ENCODE measurements around the gene USP6NL. TPM values are rescaled to one million over a fixed set of nuclear protein-coding genes. Genes with fewer than 3 reads are reported as not detected.

USP6NL gene
- total RNA-seq, 1 donor from 2014 or later = 20.0 TPM

GRCh38 chr10:11454160-11454559, 157.3 kb downstream of the USP6NL start:
- H3K4me3 ChIP-seq = no peak overlapping the region
- ATAC-seq = no peak

GRCh38 chr10:11451640-11452260, 159.7 kb downstream of the USP6NL start:
- no peak for ATAC-seq

More at GRCh38 chr10:11454160-11454559, 157.3 kb downstream of the USP6NL start:
- DNase-seq = no peak
- no peak overlapping the region for H3K27ac ChIP-seq
- peaks cover 3% of the 10 kb centered on the region for H3K36me3 ChIP-seq
- TF ChIP-seq CTCF (IDR thresholded peaks at IDR 0.05) = no peak
- no peaks in the 10 kb centered on the region for H3K27me3 ChIP-seq (ENCODE audit: low read depth)
- H3K9me3 ChIP-seq = no peaks in the 10 kb centered on the region
- intact Hi-C loops (cut with DNase I) = no loop called here
- no peaks in the 10 kb centered on the region for H3K4me1 ChIP-seq

GRCh38 chr10:11450427-11450826, 161.0 kb downstream of the USP6NL start:
- DNase-seq (no peak), ATAC-seq (no peak)
- TF ChIP-seq CTCF (IDR thresholded peaks at IDR 0.05) = no peak
- Histone ChIP-seq H3K36me3 (no peaks in the 10 kb centered on the region), H3K4me1 (no peaks in the 10 kb centered on the region), H3K9me3 (no peaks in the 10 kb centered on the region), H3K27me3 (ENCODE audit: low read depth) (peaks cover 15% of the 10 kb centered on the region), H3K27ac (no peak overlapping the region), H3K4me3 (no peak overlapping the region)
- intact Hi-C loops (cut with DNase I) = no loop called here

More at GRCh38 chr10:11451640-11452260, 159.7 kb downstream of the USP6NL start:
- intact Hi-C loops (cut with DNase I) = no loop called here
- TF ChIP-seq CTCF (IDR thresholded peaks at IDR 0.05) = no peak
- no peaks in the 10 kb centered on the region for H3K9me3 ChIP-seq
- DNase-seq = no peak
- peaks cover 15% of the 10 kb centered on the region for H3K27me3 ChIP-seq (ENCODE audit: low read depth)
- no peaks in the 10 kb centered on the region for H3K36me3 ChIP-seq
- H3K4me1 ChIP-seq = no peaks in the 10 kb centered on the region
- no peak overlapping the region for H3K4me3 ChIP-seq
- no peak overlapping the region for H3K27ac ChIP-seq

- Histone ChIP-seq H3K9me3 (no peaks in the 10 kb centered on the region), H3K27ac (no peak overlapping the region), H3K27me3 (ENCODE audit: low read depth) (peaks cover 15% of the 10 kb centered on the region), H3K4me3 (no peak overlapping the region), H3K36me3 (no peaks in the 10 kb centered on the region), H3K4me1 (no peaks in the 10 kb centered on the region)
- ATAC-seq (no peak), DNase-seq (no peak)
- no peak for TF ChIP-seq CTCF (IDR thresholded peaks at IDR 0.05)
- intact Hi-C loops (cut with DNase I) = no loop called here
Measured at GRCh38 chr10:11449761-11450160, 161.7 kb downstream of the USP6NL start.

GRCh38 chr10:11448545-11449244, 162.8 kb downstream of the USP6NL start:
- peaks cover 15% of the 10 kb centered on the region for H3K27me3 ChIP-seq (ENCODE audit: low read depth)
- H3K4me1 ChIP-seq = no peaks in the 10 kb centered on the region
- ATAC-seq = no peak
- no peaks in the 10 kb centered on the region for H3K36me3 ChIP-seq
- H3K27ac ChIP-seq = no peak overlapping the region
- intact Hi-C loops (cut with DNase I) = no loop called here
- H3K9me3 ChIP-seq = no peaks in the 10 kb centered on the region
- no peak for TF ChIP-seq CTCF (IDR thresholded peaks at IDR 0.05)
- DNase-seq = no peak
- no peak overlapping the region for H3K4me3 ChIP-seq
